Measurements from ENCODE around the gene ZNF771.

DNA sequence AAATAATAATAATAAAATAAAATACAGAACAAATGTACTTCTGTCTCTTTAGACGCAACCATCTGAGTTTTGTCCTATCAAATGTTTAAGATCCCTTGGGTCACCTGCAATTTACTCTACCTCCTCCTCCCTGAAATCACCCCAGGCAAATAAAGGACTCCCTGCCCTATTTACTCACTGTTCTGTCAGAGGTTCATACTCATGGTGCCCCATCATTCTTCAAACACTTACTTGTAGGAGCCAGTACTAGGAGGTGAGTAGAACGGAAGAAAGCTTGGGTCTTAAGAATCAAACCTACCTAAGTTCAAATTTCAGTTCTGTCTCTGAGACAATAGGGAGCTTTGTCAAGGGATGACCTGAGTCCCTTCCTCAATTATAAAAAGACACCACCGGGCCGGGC, 40.9 kb upstream of the ZNF771 start:
- TF ChIP-seq, protein P1, sequence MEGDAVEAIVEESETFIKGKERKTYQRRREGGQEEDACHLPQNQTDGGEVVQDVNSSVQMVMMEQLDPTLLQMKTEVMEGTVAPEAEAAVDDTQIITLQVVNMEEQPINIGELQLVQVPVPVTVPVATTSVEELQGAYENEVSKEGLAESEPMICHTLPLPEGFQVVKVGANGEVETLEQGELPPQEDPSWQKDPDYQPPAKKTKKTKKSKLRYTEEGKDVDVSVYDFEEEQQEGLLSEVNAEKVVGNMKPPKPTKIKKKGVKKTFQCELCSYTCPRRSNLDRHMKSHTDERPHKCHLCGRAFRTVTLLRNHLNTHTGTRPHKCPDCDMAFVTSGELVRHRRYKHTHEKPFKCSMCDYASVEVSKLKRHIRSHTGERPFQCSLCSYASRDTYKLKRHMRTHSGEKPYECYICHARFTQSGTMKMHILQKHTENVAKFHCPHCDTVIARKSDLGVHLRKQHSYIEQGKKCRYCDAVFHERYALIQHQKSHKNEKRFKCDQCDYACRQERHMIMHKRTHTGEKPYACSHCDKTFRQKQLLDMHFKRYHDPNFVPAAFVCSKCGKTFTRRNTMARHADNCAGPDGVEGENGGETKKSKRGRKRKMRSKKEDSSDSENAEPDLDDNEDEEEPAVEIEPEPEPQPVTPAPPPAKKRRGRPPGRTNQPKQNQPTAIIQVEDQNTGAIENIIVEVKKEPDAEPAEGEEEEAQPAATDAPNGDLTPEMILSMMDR (IDR thresholded peaks at IDR 0.05), result no peak
- no peak for TF ChIP-seq POLR2A (IDR thresholded peaks at IDR 0.05)

Measured in transverse colon (tissue), 3 donors.